Gastrocnemius medialis (tissue), 4 donors: Measurements from ENCODE around the gene TFCP2L1.

Experiments
- POLR2A ChIP-seq, 2 donors: fragments of 450-650 bp; IDR thresholded peaks; one replicate each; pipeline ENCODE4 v1.6.1; 2017; ENCODE audit warnings: antibody characterized with exemption in 2 of 2, mild to moderate bottlenecking in 2 of 2, moderate library complexity in 2 of 2
- TF ChIP-seq, protein P1 (sequence below), 5 experiments: fragments of 450-650 bp in 3 of 5; fragments of 200-600 bp in 2 of 5; sonication (generic) in 2 of 5; IDR thresholded peaks in 4 of 5; conservative IDR thresholded peaks in 1 of 5; 1 replicate in 4 of 5; 2 replicates in 1 of 5; pipeline ENCODE4 v1.5.1; 2016 to 2019; ENCODE audit warnings: antibody characterized with exemption in 5 of 5, mild to moderate bottlenecking in 3 of 5, moderate library complexity in 3 of 5

DNA sequence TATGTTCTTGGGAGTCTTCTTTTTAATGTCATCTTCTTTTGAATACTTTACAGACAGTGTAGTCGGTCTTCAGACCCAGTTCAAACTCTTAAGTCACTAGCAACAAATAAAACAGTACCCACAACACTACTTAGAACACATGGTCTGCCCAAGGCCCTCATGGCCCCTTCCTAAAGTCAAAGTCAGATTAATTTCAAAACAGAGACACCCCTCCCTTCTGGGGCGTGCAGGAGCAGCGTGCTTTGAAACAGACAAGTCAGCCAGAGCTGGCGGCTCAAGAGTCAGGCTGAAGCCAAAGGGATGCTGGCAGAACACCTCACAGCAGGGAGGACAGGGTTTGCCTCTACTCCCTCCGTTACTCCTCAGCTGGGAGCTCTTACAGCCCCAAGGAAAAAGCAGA is 77.5 kb downstream of the TFCP2L1 start:
- TF ChIP-seq, protein P1, sequence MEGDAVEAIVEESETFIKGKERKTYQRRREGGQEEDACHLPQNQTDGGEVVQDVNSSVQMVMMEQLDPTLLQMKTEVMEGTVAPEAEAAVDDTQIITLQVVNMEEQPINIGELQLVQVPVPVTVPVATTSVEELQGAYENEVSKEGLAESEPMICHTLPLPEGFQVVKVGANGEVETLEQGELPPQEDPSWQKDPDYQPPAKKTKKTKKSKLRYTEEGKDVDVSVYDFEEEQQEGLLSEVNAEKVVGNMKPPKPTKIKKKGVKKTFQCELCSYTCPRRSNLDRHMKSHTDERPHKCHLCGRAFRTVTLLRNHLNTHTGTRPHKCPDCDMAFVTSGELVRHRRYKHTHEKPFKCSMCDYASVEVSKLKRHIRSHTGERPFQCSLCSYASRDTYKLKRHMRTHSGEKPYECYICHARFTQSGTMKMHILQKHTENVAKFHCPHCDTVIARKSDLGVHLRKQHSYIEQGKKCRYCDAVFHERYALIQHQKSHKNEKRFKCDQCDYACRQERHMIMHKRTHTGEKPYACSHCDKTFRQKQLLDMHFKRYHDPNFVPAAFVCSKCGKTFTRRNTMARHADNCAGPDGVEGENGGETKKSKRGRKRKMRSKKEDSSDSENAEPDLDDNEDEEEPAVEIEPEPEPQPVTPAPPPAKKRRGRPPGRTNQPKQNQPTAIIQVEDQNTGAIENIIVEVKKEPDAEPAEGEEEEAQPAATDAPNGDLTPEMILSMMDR (IDR thresholded peaks at IDR 0.05 in 4 of 5, conservative IDR thresholded peaks at IDR 0.05 in 1 of 5) = no peak
- no peak for TF ChIP-seq POLR2A (IDR thresholded peaks at IDR 0.05)
